ENCODE measurements around the gene FAM169A. TPM values are rescaled to one million over a fixed set of nuclear protein-coding genes. Genes with fewer than 3 reads are reported as not detected.
A peak's percentile ranks its signal among the peaks of the same experiment; 100 is the strongest.

Gene FAM169A
- total RNA-seq, 2 experiments from 2014 or later, result 10.4 to 11.5 TPM

GRCh38 chr5:74903165-74903787 lies 37.1 kb upstream of the FAM169A start:
- TF ChIP-seq, protein P1, sequence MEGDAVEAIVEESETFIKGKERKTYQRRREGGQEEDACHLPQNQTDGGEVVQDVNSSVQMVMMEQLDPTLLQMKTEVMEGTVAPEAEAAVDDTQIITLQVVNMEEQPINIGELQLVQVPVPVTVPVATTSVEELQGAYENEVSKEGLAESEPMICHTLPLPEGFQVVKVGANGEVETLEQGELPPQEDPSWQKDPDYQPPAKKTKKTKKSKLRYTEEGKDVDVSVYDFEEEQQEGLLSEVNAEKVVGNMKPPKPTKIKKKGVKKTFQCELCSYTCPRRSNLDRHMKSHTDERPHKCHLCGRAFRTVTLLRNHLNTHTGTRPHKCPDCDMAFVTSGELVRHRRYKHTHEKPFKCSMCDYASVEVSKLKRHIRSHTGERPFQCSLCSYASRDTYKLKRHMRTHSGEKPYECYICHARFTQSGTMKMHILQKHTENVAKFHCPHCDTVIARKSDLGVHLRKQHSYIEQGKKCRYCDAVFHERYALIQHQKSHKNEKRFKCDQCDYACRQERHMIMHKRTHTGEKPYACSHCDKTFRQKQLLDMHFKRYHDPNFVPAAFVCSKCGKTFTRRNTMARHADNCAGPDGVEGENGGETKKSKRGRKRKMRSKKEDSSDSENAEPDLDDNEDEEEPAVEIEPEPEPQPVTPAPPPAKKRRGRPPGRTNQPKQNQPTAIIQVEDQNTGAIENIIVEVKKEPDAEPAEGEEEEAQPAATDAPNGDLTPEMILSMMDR (IDR thresholded peaks at IDR 0.05), result peak; percentile 28
- intact Hi-C loops (cut with micrococcal nuclease), result no loop called here
- H3K4me1 Mint-ChIP-seq (ENCODE audit: low read depth), result no peaks in the 10 kb centered on the region
- no peaks in the 10 kb centered on the region for H3K36me3 Mint-ChIP-seq (ENCODE audit: low read depth)
- no peaks in the 10 kb centered on the region for H3K27me3 Mint-ChIP-seq
- peak; percentile 45 for DNase-seq
- H3K9me3 Mint-ChIP-seq, result no peaks in the 10 kb centered on the region
- POLR2A ChIA-PET, result no interaction called here
- CTCF ChIA-PET, result interaction anchor here (1.5 to 1.8 kb wide), 2 partner anchors 13 to 136 kb away, joined by 4 to 6 read pairs; partner anchors contain the start of genes GFM2 and NSA2
- no peak overlapping the region for H3K4me3 Mint-ChIP-seq
- H3K27ac Mint-ChIP-seq, result no peak overlapping the region
- ATAC-seq, result peak; percentile 77

- H3K36me3 Mint-ChIP-seq (ENCODE audit: low read depth), result no peaks in the 10 kb centered on the region
- DNase-seq (no peak), ATAC-seq (no peak)
- intact Hi-C loops (cut with micrococcal nuclease), result no loop called here
- ChIA-PET CTCF (no interaction called here), POLR2A (no interaction called here)
- H3K4me1 Mint-ChIP-seq (ENCODE audit: low read depth), result no peaks in the 10 kb centered on the region
- peaks cover 2% of the 10 kb centered on the region for H3K27me3 Mint-ChIP-seq
- H3K9me3 Mint-ChIP-seq, result no peaks in the 10 kb centered on the region
- no peak overlapping the region for H3K4me3 Mint-ChIP-seq
- TF ChIP-seq, protein P1 (IDR thresholded peaks at IDR 0.05), result no peak
- H3K27ac Mint-ChIP-seq, result no peak overlapping the region
Measured at GRCh38 chr5:74897049-74897448, 30.9 kb upstream of the FAM169A start.

- H3K36me3 Mint-ChIP-seq (ENCODE audit: low read depth), result no peaks in the 10 kb centered on the region
- ChIA-PET POLR2A (no interaction called here), CTCF (no interaction called here)
- H3K27ac Mint-ChIP-seq, result no peak overlapping the region
- H3K4me1 Mint-ChIP-seq (ENCODE audit: low read depth), result no peaks in the 10 kb centered on the region
- no peaks in the 10 kb centered on the region for H3K9me3 Mint-ChIP-seq
- intact Hi-C loops (cut with micrococcal nuclease), result no loop called here
- DNase-seq (no peak), ATAC-seq (no peak)
- H3K27me3 Mint-ChIP-seq, result peaks cover 2% of the 10 kb centered on the region
- TF ChIP-seq, protein P1 (IDR thresholded peaks at IDR 0.05), result no peak
- H3K4me3 Mint-ChIP-seq, result no peak overlapping the region
Measured at GRCh38 chr5:74895906-74896305, 29.7 kb upstream of the FAM169A start.

- H3K27me3 Mint-ChIP-seq, result peaks cover 2% of the 10 kb centered on the region
- no peaks in the 10 kb centered on the region for H3K36me3 Mint-ChIP-seq (ENCODE audit: low read depth)
- H3K4me3 Mint-ChIP-seq, result no peak overlapping the region
- CTCF ChIA-PET, result no interaction called here
- DNase-seq, result no peak
- no peak for ATAC-seq
- H3K27ac Mint-ChIP-seq, result no peak overlapping the region
- intact Hi-C loops (cut with micrococcal nuclease), result no loop called here
- POLR2A ChIA-PET, result no interaction called here
- H3K9me3 Mint-ChIP-seq, result no peaks in the 10 kb centered on the region
- TF ChIP-seq, protein P1 (IDR thresholded peaks at IDR 0.05), result no peak
- no peaks in the 10 kb centered on the region for H3K4me1 Mint-ChIP-seq (ENCODE audit: low read depth)
Measured at GRCh38 chr5:74894351-74894750, 28.2 kb upstream of the FAM169A start.

- TF ChIP-seq, protein P1 (IDR thresholded peaks at IDR 0.05), result no peak
- Mint-ChIP-seq H3K27me3 (peaks cover 2% of the 10 kb centered on the region), H3K4me1 (ENCODE audit: low read depth) (no peaks in the 10 kb centered on the region), H3K9me3 (no peaks in the 10 kb centered on the region), H3K4me3 (no peak overlapping the region), H3K36me3 (ENCODE audit: low read depth) (no peaks in the 10 kb centered on the region), H3K27ac (no peak overlapping the region)
- no peak for ATAC-seq
- POLR2A ChIA-PET, result interaction anchor here (0.5 kb wide), 1 partner anchor 176 kb away, joined by 3 read pairs; no protein-coding TSS in a partner anchor
- CTCF ChIA-PET, result no interaction called here
- DNase-seq, result no peak
- intact Hi-C loops (cut with micrococcal nuclease), result no loop called here
Measured at GRCh38 chr5:74892921-74893320, 26.7 kb upstream of the FAM169A start.
